PC-9 (cell line): ENCODE measurements around the gene CXCL16. TPM values are rescaled to one million over a fixed set of nuclear protein-coding genes. Genes with fewer than 3 reads are reported as not detected.

Experiments used
- BruUV-seq: library from RNA; stranded (reverse); fragments of 400-500 nt; replicated peaks from 2 replicates; lab custom pipeline; 2021; lab: Mats Ljungman, UMichigan
- CTCF ChIA-PET: fragments of 300-600 bp; sonication (Branson Sonifier 250); formaldehyde crosslinking; loops from one replicate; lab custom pipeline; 2022; ENCODE audit warnings: antibody characterized with exemption; lab: Charles Lee
- POLR2A ChIA-PET: fragments of 300-600 bp; sonication (Branson Sonifier 250); formaldehyde crosslinking; loops from one replicate; lab custom pipeline; 2022; ENCODE audit warnings: antibody characterized with exemption; ENCODE audit not compliant: unreplicated experiment; lab: Charles Lee
- DNase-seq, 2 experiments: peaks; one replicate each; pipeline versions ENCODE4 v3.0.0 to v3.0.0-alpha.2; 2015 to 2022; ENCODE audit warnings: mixed read lengths in 1 of 2
- H2AFZ ChIP-seq: fragments of 200-600 bp; sonication (generic); 2 replicates; pipeline ENCODE4 v1.8.1; 2017; ENCODE audit warnings: antibody characterized with exemption
- H3F3A ChIP-seq: fragments of 200-600 bp; sonication (generic); 2 replicates; pipeline ENCODE4 v1.8.1; 2017; ENCODE audit warnings: antibody characterized with exemption, mild to moderate bottlenecking, low read depth; ENCODE audit not compliant: insufficient read depth
- H3K27ac ChIP-seq: fragments of 200-600 bp; sonication (generic); 2 replicates; pipeline ENCODE4 v1.6.1; 2016; ENCODE audit warnings: mixed run types
- H3K27me3 ChIP-seq: fragments of 200-600 bp; sonication (generic); 2 replicates; pipeline ENCODE4 v1.6.1; 2016; ENCODE audit warnings: low read depth, mixed run types; ENCODE audit not compliant: insufficient read depth
- H3K36me3 ChIP-seq: fragments of 200-600 bp; sonication (generic); 2 replicates; pipeline ENCODE4 v1.6.1; 2016; ENCODE audit warnings: low read depth, mixed run types
- H3K4me1 ChIP-seq: fragments of 200-600 bp; sonication (generic); replicated peaks from 2 replicates; pipeline ENCODE4 v1.6.1; 2016; ENCODE audit warnings: mixed run types; ENCODE audit not compliant: insufficient read depth
- H3K4me2 ChIP-seq: fragments of 200-600 bp; sonication (generic); 2 replicates; pipeline ENCODE4 v1.6.1; 2017; ENCODE audit warnings: mixed run types
- H3K4me3 ChIP-seq: fragments of 200-600 bp; sonication (generic); 2 replicates; pipeline ENCODE4 v1.6.1; 2016; ENCODE audit warnings: mixed run types
- H3K79me2 ChIP-seq: fragments of 200-600 bp; sonication (generic); 2 replicates; pipeline ENCODE4 v1.6.1; 2017; ENCODE audit warnings: low read depth, mixed run types
- H3K9me2 ChIP-seq: fragments of 200-600 bp; sonication (generic); 2 replicates; pipeline ENCODE4 v1.8.1; 2017; ENCODE audit warnings: mild to moderate bottlenecking; ENCODE audit not compliant: insufficient read depth
- H3K9me3 ChIP-seq: fragments of 200-600 bp; sonication (generic); 2 replicates; pipeline ENCODE4 v1.8.1; 2016; ENCODE audit warnings: low read depth; ENCODE audit not compliant: insufficient read depth
- H4K20me1 ChIP-seq: fragments of 200-600 bp; sonication (generic); 2 replicates; pipeline ENCODE4 v1.8.1; 2017; ENCODE audit not compliant: insufficient read depth
- CTCF ChIP-seq: fragments of 200-600 bp; sonication (generic); conservative IDR thresholded peaks from 2 replicates; pipeline ENCODE4 v1.6.1; 2017; ENCODE audit warnings: mixed run types, antibody characterized with exemption, mild to moderate bottlenecking, moderate library complexity
- EZH2 ChIP-seq: fragments of 200-600 bp; sonication (generic); IDR thresholded peaks from 2 replicates; pipeline ENCODE4 v1.8.0; 2017; ENCODE audit warnings: antibody characterized with exemption, low read depth
- intact Hi-C: fragments of 100-400 bp; cut with micrococcal nuclease; formaldehyde crosslinking; loops from one replicate; pipeline ENCODE4 v1.10.0; 2022; ENCODE audit not compliant: unreplicated experiment
- total RNA-seq: library from RNA; stranded (reverse); gene quantifications from 2 replicates; pipeline ENCODE4 v1.2.3, GENCODE V29; 2021

The CXCL16 gene
- total RNA-seq, 1 experiment from 2014 or later, result 52.4 TPM

DNA sequence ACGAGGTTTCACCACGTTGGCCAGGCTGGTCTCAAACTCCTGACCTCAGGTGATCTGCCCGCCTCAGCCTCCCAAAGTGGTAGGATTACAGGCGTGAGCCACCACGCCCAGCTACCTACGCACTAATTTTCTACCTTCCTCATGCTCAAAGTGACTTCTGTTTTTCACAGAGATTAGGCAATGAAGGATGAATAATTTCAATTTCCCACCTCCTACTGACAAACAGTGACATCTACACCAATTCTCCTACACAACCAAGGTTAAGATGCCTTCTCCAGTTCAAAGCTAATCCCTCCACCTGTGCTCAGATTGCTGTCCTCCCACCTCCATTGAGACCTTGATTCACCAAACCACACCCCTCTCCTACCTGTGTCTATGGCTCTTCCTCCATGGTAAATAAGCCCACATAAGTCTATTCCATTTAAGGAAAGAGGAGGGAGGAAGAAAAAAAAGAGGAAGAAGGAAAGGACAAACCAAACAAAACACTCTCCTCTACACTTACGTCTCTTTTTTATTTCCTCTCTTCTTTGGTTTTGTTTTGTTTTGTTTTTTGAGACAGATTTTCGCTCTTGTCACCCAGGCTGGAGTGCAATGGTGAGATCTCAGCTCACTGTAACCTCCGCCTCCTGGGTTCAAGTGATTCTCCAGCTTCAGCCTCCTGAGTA, 13.9 kb downstream of the CXCL16 start:
- intact Hi-C loops, result no loop called here
- H3K27ac ChIP-seq, result no peak overlapping the region

DNA sequence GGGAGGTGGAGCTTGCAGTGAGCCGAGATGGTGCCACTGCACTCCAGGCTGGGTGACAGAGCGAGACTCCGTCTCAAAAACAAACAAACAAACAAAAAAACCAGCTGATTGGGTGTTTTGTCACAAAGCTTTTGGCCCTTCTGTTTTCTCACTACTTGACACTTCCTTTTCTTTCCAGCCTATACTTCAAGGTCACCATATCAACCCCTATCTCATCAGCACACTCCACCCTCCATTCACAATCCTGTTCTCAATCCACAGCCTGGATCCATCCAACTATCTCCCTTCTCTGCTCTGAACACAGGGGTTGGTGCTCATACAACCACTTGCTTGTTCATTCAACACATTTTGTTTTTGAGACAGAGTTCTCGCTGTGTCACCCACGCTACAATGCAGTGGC, 15.1 kb downstream of the CXCL16 start:
- no TSS peak for BruUV-seq
- no peak overlapping the region for H3K4me2 ChIP-seq
- no peaks in the 10 kb centered on the region for H3K27me3 ChIP-seq
- H3F3A ChIP-seq, result peaks cover 36% of the 10 kb centered on the region
- no peak overlapping the region for H3K27ac ChIP-seq
- H3K4me3 ChIP-seq, result no peak overlapping the region
- H3K9me2 ChIP-seq, result no peaks in the 10 kb centered on the region
- CTCF ChIA-PET, result no interaction called here
- intact Hi-C loops, result no loop called here
- TF ChIP-seq EZH2, result no peak
- TF ChIP-seq CTCF, result no peak
- H3K4me1 ChIP-seq, result peaks cover 27% of the 10 kb centered on the region
- no peak overlapping the region for H2AFZ ChIP-seq
- no peaks in the 10 kb centered on the region for H3K36me3 ChIP-seq
- POLR2A ChIA-PET, result no interaction called here
- H3K79me2 ChIP-seq, result no peaks in the 10 kb centered on the region
- H3K9me3 ChIP-seq, result no peaks in the 10 kb centered on the region
- DNase-seq, result no peak
- no peaks in the 10 kb centered on the region for H4K20me1 ChIP-seq

More for the DNA sequence above, 13.9 kb downstream of the CXCL16 start:
- ChIA-PET POLR2A (no interaction called here), CTCF (no interaction called here)
- Histone ChIP-seq H3F3A (peaks cover 32% of the 10 kb centered on the region), H3K4me1 (peaks cover 27% of the 10 kb centered on the region), H3K36me3 (no peaks in the 10 kb centered on the region), H3K27me3 (no peaks in the 10 kb centered on the region), H4K20me1 (no peaks in the 10 kb centered on the region), H3K79me2 (no peaks in the 10 kb centered on the region), H3K9me3 (no peaks in the 10 kb centered on the region), H3K4me3 (no peak overlapping the region), H2AFZ (no peak overlapping the region), H3K4me2 (no peak overlapping the region), H3K9me2 (no peaks in the 10 kb centered on the region)
- no peak for DNase-seq
- TF ChIP-seq CTCF (no peak), EZH2 (no peak)
- BruUV-seq, result no TSS peak

DNA sequence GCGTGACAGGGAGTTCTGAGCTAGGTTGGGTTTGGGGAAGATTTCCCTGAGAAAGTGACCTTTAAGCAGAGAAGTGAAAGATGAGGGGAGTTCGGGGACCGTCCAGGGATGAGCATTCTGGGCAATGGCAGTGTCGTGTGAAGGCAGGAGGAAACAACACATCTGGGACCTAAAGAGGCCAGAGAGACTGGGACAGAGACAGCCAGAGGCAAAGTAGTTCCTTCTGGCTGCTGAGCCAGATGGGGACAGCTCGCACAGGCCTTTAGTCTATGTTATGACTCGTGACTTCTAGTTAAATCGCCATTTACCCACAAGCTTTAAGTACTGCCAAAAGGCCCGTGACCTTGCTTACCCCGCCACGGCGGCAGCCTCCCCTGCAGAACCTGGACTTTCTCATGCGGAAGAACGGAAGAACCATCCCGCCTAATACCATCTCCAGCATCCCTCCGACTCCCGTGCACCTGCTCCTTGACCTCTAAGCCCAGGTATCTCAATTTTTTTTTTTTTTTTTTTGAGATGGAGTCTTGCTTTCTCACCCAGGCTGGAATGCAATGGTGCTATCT, 17.0 kb downstream of the CXCL16 start:
- ChIA-PET CTCF (interaction anchor here (0.6 kb wide), 2 partner anchors 13 to 226 kb away, joined by 4 read pairs; no protein-coding TSS in a partner anchor), POLR2A (interaction anchor here (0.7 kb wide), 1 partner anchor 187 kb away, joined by 13 read pairs; no protein-coding TSS in a partner anchor)
- Histone ChIP-seq H4K20me1 (no peaks in the 10 kb centered on the region), H2AFZ (no peak overlapping the region), H3F3A (peaks cover 25% of the 10 kb centered on the region), H3K79me2 (no peaks in the 10 kb centered on the region), H3K36me3 (no peaks in the 10 kb centered on the region), H3K9me2 (no peaks in the 10 kb centered on the region), H3K4me3 (no peak overlapping the region), H3K4me2 (no peak overlapping the region), H3K27ac (no peak overlapping the region), H3K27me3 (no peaks in the 10 kb centered on the region), H3K4me1 (peaks cover 26% of the 10 kb centered on the region), H3K9me3 (no peaks in the 10 kb centered on the region)
- intact Hi-C loops, result no loop called here
- BruUV-seq, result no TSS peak
- DNase-seq, result no peak
- TF ChIP-seq CTCF (no peak), EZH2 (no peak)
